ENCODE data around the gene OR10D3.
"Not testable (repeated sequence)": the region's sequence is repeated elsewhere in the genome, so short reads cannot be mapped to it uniquely, and the experiment has no call there.

DNA sequence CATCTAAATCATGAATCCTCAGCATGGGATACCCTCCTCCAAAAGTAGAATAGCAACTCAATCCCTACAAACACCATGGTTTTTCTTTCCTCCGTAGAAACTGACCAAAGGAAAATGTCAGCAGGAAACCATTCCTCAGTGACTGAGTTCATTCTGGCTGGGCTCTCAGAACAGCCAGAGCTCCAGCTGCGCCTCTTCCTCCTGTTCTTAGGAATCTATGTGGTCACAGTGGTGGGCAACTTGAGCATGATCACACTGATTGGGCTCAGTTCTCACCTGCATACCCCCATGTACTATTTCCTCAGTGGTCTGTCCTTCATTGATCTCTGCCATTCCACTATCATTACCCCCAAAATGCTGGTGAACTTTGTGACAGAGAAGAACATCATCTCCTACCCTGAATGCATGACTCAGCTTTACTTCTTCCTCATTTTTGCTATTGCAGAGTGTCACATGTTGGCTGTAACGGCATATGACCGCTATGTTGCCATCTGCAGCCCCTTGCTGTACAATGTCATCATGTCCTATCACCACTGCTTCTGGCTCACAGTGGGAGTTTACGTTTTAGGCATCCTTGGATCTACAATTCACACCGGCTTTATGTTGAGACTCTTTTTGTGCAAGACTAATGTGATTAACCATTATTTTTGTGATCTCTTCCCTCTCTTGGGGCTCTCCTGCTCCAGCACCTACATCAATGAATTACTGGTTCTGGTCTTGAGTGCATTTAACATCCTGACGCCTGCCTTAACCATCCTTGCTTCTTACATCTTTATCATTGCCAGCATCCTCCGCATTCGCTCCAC is 41.7 kb downstream of the OR10D3 start:
- TF ChIP-seq POLR2AphosphoS5 (IDR thresholded peaks at IDR 0.05; ENCODE audit: borderline replicate concordance, low read depth, low read length); EZH2 (IDR thresholded peaks at IDR 0.05); FOXP2 (optimal IDR thresholded peaks at IDR 0.05; ENCODE audit: control extremely low read depth, extremely low read length, insufficient read depth): not testable (repeated sequence)

Measured in SK-N-MC (cell line).